K562 (cell line): ENCODE data around the gene MAML1. TPM values are rescaled to one million over a fixed set of nuclear protein-coding genes. Genes with fewer than 3 reads are reported as not detected.
A peak's percentile ranks its signal among the peaks of the same experiment; 100 is the strongest.

ENCODE experiments used
- BACH1 ChIP-seq: fragments of 200-800 bp; sonication (Bioruptor generic); IDR thresholded peaks from 2 replicates; pipeline ENCODE4 v1.6.1; 2016; ENCODE audit warnings: missing genetic modification characterization, missing compliant biosample characterization
- BCL6 ChIP-seq: fragments of 250-450 bp; sonication (Bioruptor Pico); IDR thresholded peaks from 2 replicates; pipeline ENCODE4 v1.4.0; 2020
- EP300 ChIP-seq: IDR thresholded peaks from 2 replicates; pipeline ENCODE4 v1.6.1; 2012; ENCODE audit warnings: low read length, improper control_type of control experiment
- FOXO4 ChIP-seq: fragments of 450-650 bp; formaldehyde crosslinking; IDR thresholded peaks from 2 replicates; pipeline ENCODE4 v1.4.0; 2020; ENCODE audit warnings: mild to moderate bottlenecking, moderate library complexity
- KAT8 ChIP-seq: fragments of 450-650 bp; IDR thresholded peaks from 2 replicates; pipeline ENCODE4 v1.6.1; 2016; ENCODE audit warnings: low read depth, mild to moderate bottlenecking
- PHF20 ChIP-seq: fragments of 450-650 bp; IDR thresholded peaks from 2 replicates; pipeline ENCODE4 v1.6.1; 2018; ENCODE audit not compliant: partially characterized antibody
- PYGO2 ChIP-seq: fragments of 450-650 bp; IDR thresholded peaks from 2 replicates; pipeline ENCODE4 v1.6.1; 2016; ENCODE audit warnings: mild to moderate bottlenecking, missing genetic modification characterization, moderate library complexity, missing compliant biosample characterization
- RB1 ChIP-seq: fragments of 450-650 bp; IDR thresholded peaks from 2 replicates; pipeline ENCODE4 v1.6.1; 2017; ENCODE audit warnings: low read depth, mild to moderate bottlenecking
- RFX1 ChIP-seq: fragments of 450-650 bp; IDR thresholded peaks from 2 replicates; pipeline ENCODE4 v1.6.1; 2016; ENCODE audit warnings: mild to moderate bottlenecking, moderate library complexity
- SMAD4 ChIP-seq: fragments of 250-450 bp; sonication (Bioruptor Pico); conservative IDR thresholded peaks from 2 replicates; pipeline ENCODE4 v1.8.0; 2021; ENCODE audit warnings: inconsistent platforms, mild to moderate bottlenecking, moderate library complexity
- TCF3 ChIP-seq: sonication (generic); formaldehyde crosslinking; IDR thresholded peaks from 2 replicates; pipeline ENCODE4 v1.4.0; 2020; ENCODE audit warnings: mild to moderate bottlenecking, missing genetic modification reagents
- ZKSCAN3 ChIP-seq: fragments of 250-450 bp; sonication (Bioruptor Pico); IDR thresholded peaks from 2 replicates; pipeline ENCODE4 v1.4.0; 2020
- ZNF175 ChIP-seq: fragments of 200-800 bp; sonication (Bioruptor generic); IDR thresholded peaks from 2 replicates; pipeline ENCODE4 v1.6.1; 2016; ENCODE audit warnings: low read depth, mild to moderate bottlenecking, missing genetic modification characterization, missing compliant biosample characterization
- ZNF592 ChIP-seq: fragments of 450-650 bp; IDR thresholded peaks from 2 replicates; pipeline ENCODE4 v1.6.1; 2017; ENCODE audit warnings: antibody characterized with exemption, mild to moderate bottlenecking
- polyA plus RNA-seq, 8 experiments: library from polyadenylated mRNA; depleted of rRNA in 4 of 8; stranded (reverse) in 5 of 8; unstranded in 3 of 8; fragments of >200 nt; fragmentation: Nextera tagmentation in 2 of 8; fragmentation: Illumina TruSeq in 1 of 8; extraction: Ambion mirVana in 2 of 8; extraction: Trizol in 1 of 8; gene quantifications; 2 replicates each; pipeline versions ENCODE4 v1.2.1 to v1.2.3, GENCODE V29; 2011 to 2014; ENCODE audit warnings: inconsistent platforms in 1 of 8, missing spikeins in 1 of 8
- total RNA-seq, 7 experiments: library from RNA; depleted of rRNA in 6 of 7; stranded (reverse); fragments of >200 nt in 6 of 7; fragmentation: Illumina TruSeq in 2 of 7; extraction: Trizol in 2 of 7; gene quantifications; 2 replicates each; pipeline versions ENCODE4 v1.2.1 to v1.2.3, GENCODE V29; 2011 to 2021; ENCODE audit warnings: low replicate concordance in 1 of 7
- TF ChIP-seq, protein P1 (sequence below): sonication (generic); formaldehyde crosslinking; IDR thresholded peaks from 2 replicates; pipeline ENCODE4 v1.5.0; 2020; ENCODE audit warnings: missing genetic modification reagents
- TF ChIP-seq, protein P2 (sequence below): fragments of 250-450 bp; sonication (Bioruptor Pico); IDR thresholded peaks from 2 replicates; pipeline ENCODE4 v1.8.0; 2021; ENCODE audit warnings: moderate library complexity, mild to moderate bottlenecking, inconsistent platforms

Gene MAML1
- total and polyA plus RNA-seq, 9 of the 15 experiments (the other 6 are each of a cell fraction or from before 2014, with no cell fraction given), result 0.32 to 18.4 (median 7.0) TPM

- TF ChIP-seq PHF20, result no peak
- no peak for TF ChIP-seq KAT8
- peak; percentile 26; the same call in 1 of the 2 replicates for TF ChIP-seq ZKSCAN3 (CRISPR knock-in tag)
- TF ChIP-seq, protein P1, sequence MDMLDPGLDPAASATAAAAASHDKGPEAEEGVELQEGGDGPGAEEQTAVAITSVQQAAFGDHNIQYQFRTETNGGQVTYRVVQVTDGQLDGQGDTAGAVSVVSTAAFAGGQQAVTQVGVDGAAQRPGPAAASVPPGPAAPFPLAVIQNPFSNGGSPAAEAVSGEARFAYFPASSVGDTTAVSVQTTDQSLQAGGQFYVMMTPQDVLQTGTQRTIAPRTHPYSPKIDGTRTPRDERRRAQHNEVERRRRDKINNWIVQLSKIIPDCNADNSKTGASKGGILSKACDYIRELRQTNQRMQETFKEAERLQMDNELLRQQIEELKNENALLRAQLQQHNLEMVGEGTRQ (CRISPR knock-in tag), result peak; percentile 80
- no peak for TF ChIP-seq RFX1
- TF ChIP-seq ZNF175 (CRISPR knock-in tag), result peak; percentile 92; the same call in 1 of the 2 replicates
- 0 out of 2 replicates have a peak, but pooled peaks have one; percentile 76 for TF ChIP-seq FOXO4 (CRISPR knock-in tag)
- TF ChIP-seq, protein P2, sequence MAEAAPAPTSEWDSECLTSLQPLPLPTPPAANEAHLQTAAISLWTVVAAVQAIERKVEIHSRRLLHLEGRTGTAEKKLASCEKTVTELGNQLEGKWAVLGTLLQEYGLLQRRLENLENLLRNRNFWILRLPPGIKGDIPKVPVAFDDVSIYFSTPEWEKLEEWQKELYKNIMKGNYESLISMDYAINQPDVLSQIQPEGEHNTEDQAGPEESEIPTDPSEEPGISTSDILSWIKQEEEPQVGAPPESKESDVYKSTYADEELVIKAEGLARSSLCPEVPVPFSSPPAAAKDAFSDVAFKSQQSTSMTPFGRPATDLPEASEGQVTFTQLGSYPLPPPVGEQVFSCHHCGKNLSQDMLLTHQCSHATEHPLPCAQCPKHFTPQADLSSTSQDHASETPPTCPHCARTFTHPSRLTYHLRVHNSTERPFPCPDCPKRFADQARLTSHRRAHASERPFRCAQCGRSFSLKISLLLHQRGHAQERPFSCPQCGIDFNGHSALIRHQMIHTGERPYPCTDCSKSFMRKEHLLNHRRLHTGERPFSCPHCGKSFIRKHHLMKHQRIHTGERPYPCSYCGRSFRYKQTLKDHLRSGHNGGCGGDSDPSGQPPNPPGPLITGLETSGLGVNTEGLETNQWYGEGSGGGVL (CRISPR knock-in tag), result peak; percentile 74; the same call in 1 of the 2 replicates
- peak; percentile 6; the same call in 1 of the 2 replicates for TF ChIP-seq RB1
- TF ChIP-seq BACH1 (tag), result peak; percentile 95
- no peak for TF ChIP-seq EP300
- TF ChIP-seq SMAD4 (CRISPR knock-in tag), result peak; percentile 92
- peak; percentile 19; the same call in 1 of the 2 replicates for TF ChIP-seq BCL6 (CRISPR knock-in tag)
- TF ChIP-seq ZNF592, result peak; percentile 100
- TF ChIP-seq TCF3 (CRISPR knock-in tag), result no peak
- peak; percentile 65; the same call in 1 of the 2 replicates for TF ChIP-seq PYGO2 (tag)
Observed at GRCh38 chr5:179819296-179820126, 86.9 kb downstream of the MAML1 start (continued).
